ENCODE measurements around the gene MARCOL.

MARCOL gene, protein sequence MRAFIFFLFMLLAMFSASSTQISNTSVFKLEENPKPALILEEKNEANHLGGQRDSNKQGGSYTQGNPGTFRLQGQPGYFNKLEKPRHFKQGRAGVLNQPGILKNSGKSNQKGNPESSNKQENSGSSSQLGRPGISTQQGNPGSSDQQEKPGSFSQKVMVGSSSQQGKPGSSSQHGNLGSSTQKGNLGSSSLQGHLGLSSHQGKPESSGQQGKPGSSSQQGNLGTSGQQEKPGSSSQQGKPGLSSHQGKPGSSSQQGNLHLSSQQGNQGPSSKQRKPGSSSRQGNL

DNA sequence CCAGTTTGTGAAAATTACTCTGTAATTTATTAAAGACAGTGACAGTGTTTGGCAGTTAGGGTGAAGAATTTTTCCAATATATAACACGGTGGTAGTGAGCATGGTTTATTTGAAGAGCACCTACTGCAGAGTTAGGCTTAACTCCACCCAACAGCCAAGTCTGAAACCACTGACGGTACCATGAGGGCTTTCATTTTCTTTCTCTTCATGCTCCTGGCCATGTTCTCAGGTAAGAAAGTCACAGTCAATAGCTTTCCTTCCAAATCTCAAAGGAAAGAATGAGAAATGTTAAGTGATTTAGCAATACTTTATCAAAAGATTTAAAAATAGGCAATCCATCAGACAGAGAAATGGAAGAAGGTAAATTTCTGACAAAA lies at the start of gene MARCOL:
MARCOL (plus strand) TSS at position 108 of the 377 bp plus-strand sequence; CDS start at position 181, 73 bp downstream.
- DNase-seq (ENCODE audit: insufficient read length, low spot score) (no peak), FAIRE-seq (no peak)

DNA sequence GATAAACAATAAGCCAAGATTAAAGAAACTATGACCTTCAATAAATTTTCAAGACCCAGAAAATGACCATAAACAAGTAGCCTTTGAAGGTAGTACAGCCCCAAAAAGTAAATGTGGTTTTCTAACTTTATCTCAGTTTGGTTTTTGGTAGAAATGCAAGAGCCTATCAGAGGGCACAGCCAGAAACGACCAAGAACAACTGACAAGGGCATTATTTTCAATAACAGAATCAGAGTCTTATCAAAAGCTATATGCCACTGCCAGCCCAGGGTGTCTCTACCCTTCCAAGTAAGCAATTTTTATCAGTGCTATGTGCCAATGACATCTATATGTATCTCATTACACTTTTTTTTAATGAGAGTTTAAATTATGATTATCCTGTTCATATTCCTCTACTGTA lies 47.3 kb upstream of the MARCOL start:
- FAIRE-seq (no peak), DNase-seq (ENCODE audit: insufficient read length, low spot score) (no peak)

- no peak for FAIRE-seq
These were observed 45.1 kb upstream of the MARCOL start for GRCh38 chr5:148193202-148193601.

DNA sequence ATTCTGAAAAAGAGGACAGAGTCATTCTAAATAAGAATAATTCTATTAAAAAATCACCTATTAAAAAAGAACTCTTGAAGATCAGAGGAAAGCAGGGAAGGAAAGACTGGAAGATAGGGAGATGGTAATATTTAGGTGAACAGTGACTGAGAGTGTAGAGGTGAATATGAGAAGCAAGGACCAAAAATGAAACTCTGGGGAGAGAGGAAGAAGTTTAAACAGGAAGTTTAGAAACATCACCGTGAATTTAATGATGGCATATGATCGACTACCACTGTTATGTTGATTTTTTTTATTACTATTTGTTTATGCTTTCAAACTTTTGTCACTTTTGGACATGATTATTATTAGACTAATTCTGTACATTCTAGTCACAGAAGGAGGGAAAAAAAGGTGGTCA lies 37.2 kb upstream of the MARCOL start:
- DNase-seq (ENCODE audit: insufficient read length, low spot score) (no peak), FAIRE-seq (no peak)

More at GRCh38 chr5:148193202-148193601, 45.1 kb upstream of the MARCOL start:
- DNase-seq (ENCODE audit: insufficient read length, low spot score), result no peak

DNA sequence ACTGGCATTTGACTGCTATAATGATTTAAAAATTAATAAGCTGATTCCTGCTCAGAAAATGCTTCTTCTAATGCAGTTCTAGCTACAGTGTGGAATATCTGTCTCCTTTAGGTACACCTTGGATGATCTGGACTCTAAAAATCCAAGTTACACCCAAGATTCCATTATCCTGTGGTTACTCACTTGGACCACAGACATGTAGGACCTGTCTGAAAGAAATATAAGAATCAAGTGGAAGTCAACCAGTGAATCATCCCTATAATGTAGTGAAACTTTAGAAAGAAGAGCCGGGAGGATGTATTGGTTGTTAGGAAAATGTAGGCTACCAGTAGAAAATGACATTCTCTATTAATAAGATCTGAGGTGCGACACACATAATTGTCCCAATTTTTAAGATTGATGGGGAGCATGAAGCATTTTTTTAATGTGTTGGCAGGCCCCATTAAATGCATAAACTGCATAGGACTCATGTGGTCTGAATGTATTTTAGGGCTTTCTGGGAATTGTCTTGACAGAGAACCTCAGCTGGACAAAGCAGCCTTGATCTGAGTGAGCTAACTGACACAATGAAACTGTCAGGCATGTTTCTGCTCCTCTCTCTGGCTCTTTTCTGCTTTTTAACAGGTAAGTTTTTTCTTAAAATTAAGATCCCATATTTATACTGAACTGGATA lies 35.7 kb upstream of the MARCOL start, which contains the start of gene SPINK6:
SPINK6 (plus strand) TSS at position 512 of the 673 bp plus-strand sequence; CDS start at position 567, 55 bp downstream.
- FAIRE-seq, result no peak

GRCh38 chr5:148205044-148205806 lies 33.1 kb upstream of the MARCOL start:
- FAIRE-seq, result no peak
- no peak for DNase-seq (ENCODE audit: insufficient read length, low spot score)

More for the DNA sequence above, 35.7 kb upstream of the MARCOL start, which contains the start of gene SPINK6:
- DNase-seq (ENCODE audit: insufficient read length, low spot score), result no peak

- DNase-seq (ENCODE audit: insufficient read length, low spot score) (no peak), FAIRE-seq (no peak)
These were observed 32.5 kb upstream of the MARCOL start for GRCh38 chr5:148205865-148206264.

- FAIRE-seq, result no peak
These were observed 31.7 kb upstream of the MARCOL start for GRCh38 chr5:148206620-148207019.

DNA sequence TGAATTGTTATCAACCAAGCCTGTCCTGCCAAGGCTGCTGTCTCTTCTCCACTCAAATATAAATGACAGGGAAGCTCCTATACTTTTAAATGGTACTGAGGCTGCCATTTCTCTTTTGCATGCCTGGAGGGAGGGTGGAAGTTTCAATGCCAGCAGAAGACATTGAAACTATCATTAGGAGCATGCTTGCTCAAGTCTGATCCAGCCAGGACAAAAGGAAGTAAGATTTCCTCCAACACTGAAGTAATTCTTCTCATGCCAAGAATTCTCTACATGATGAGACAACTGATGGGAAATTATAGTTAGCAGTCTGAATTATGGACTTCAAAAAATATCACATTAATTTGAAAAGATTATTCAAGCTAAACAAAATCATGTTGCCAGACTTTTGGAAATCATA lies 30.1 kb upstream of the MARCOL start:
- FAIRE-seq (no peak), DNase-seq (ENCODE audit: insufficient read length, low spot score) (no peak)

More at GRCh38 chr5:148206620-148207019, 31.7 kb upstream of the MARCOL start:
- no peak for DNase-seq (ENCODE audit: insufficient read length, low spot score)

- FAIRE-seq, result no peak
- no peak for DNase-seq (ENCODE audit: insufficient read length, low spot score)
These were observed 29.1 kb upstream of the MARCOL start for GRCh38 chr5:148209151-148209770.

GRCh38 chr5:148214665-148215185 lies 23.6 kb upstream of the MARCOL start:
- DNase-seq (ENCODE audit: insufficient read length, low spot score) (no peak), FAIRE-seq (no peak)

- no peak for FAIRE-seq
- no peak for DNase-seq (ENCODE audit: insufficient read length, low spot score)
These were observed 16.8 kb upstream of the MARCOL start for GRCh38 chr5:148221508-148221907.

GRCh38 chr5:148224117-148224742 lies 14.1 kb upstream of the MARCOL start:
- DNase-seq (ENCODE audit: insufficient read length, low spot score) (no peak), FAIRE-seq (no peak)

DNA sequence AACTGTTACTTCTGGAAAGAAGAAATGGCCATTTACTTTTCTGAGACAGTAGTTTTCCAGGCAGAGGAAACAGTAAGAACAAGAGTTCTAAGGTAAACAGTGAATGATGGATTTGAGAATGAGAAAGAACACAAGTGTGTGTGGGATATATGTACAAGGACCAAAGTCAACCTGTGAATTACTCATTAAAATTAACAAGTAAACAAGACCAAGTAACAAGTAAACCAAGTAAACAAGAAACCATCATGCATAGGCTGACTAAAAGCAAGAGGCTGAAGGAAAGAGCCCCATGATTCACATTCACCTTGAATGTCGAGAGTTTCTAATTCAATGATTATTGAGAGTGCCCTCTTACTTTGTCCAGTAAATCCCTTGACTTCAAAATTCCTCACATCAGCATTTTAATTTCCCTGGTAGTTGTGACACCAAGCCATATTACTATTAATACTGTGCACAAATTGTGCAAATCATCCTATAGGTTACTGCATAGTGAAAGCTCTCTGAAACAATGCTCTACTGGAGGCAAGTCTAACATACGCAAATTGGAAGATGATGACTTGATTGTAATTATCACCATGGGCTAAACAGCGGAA lies 9.8 kb upstream of the MARCOL start:
- FAIRE-seq, result no peak
- no peak for DNase-seq (ENCODE audit: insufficient read length, low spot score)

- DNase-seq (ENCODE audit: insufficient read length, low spot score), result no peak
- FAIRE-seq, result no peak
These were observed 8.5 kb upstream of the MARCOL start for GRCh38 chr5:148229840-148230239.

GRCh38 chr5:148230240-148230639 lies 8.1 kb upstream of the MARCOL start:
- FAIRE-seq, result no peak
- no peak for DNase-seq (ENCODE audit: insufficient read length, low spot score)

- FAIRE-seq, result no peak
- no peak for DNase-seq (ENCODE audit: insufficient read length, low spot score)
These were observed 424 bp upstream of the MARCOL start for GRCh38 chr5:148237785-148238417.

GRCh38 chr5:148248894-148249293 lies 10.6 kb downstream of the MARCOL start:
- FAIRE-seq, result no peak
- no peak for DNase-seq (ENCODE audit: insufficient read length, low spot score)

GRCh38 chr5:148255456-148255855 lies 17.1 kb downstream of the MARCOL start:
- FAIRE-seq, result no peak
- DNase-seq (ENCODE audit: insufficient read length, low spot score), result no peak

All from GM19239 (cell line).